ENCODE results near the gene CDH26.

Gene CDH26

GRCh38 chr20:59958123-59958522 is at the start of gene CDH26:
Gene CDH26 (plus strand): TSS chr20:59958423. CDS start chr20:59958727, 304 bp downstream.
- DNase-seq (ENCODE audit: low read depth in 2 of 2): no peak

DNA sequence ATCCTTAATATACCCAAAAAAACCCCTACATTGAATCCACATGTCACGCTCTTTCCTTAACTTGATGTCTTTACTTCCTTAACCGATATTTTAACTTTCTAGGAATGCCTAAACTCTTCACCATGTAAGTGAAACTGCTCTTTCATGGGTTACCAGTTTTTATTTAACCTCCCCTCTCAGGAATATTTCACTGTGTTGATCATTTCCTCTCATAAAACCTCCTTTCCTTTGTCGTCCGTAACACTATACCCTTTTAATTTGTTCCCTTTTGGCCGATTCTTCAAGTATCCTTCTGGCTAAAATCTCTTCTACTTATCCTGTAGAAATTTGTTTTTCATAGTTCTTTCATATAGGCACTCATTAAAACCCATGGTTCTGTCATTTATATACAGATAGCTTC is 49.4 kb upstream of the CDH26 start:
- no peak for DNase-seq (ENCODE audit: low read depth in 2 of 2)

- no peak for DNase-seq (ENCODE audit: low read depth in 2 of 2)
Measured at GRCh38 chr20:59911041-59911440, 47.2 kb upstream of the CDH26 start.

DNA sequence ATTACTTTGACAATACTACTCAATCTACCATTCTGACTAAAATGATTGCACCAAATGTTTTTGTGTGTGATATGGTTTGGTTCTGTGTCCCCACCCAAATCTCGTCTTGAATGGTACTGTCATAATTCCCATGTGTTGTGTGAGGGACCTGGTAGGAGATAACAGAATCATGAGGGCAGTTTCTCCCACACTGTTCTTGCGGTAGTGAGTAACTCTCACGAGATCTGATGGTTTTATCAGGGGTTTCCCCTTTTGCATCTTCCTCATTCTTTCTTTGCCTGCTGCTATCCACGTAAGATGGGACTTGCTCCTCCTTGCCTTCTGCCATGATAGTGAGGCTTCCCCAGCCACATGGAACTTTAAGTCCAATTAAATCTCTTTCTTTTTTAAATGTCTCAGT is 45.6 kb upstream of the CDH26 start:
- DNase-seq (ENCODE audit: low read depth in 2 of 2): no peak

- DNase-seq (ENCODE audit: low read depth in 2 of 2): no peak
Measured at GRCh38 chr20:59920944-59921343, 37.3 kb upstream of the CDH26 start.

DNA sequence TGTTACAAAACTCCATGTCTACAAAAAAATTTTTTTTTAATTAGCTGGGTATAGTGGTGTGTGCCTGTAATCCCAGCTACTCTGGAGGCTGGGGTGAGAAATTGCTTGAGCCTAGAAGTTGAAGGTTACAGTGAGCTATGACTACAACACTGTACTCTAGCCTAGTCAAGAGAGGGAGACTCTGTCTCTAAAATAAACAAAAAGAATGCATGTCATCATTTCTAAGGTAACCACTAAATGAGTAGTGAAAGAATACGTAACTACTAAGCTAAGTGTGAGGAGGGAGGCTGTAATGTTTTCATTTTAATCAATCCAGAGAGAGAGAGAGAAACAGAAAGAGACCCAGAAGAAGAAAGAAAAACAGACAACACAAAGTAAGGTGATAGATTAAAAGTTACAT is 34.7 kb upstream of the CDH26 start:
- no peak for DNase-seq (ENCODE audit: low read depth in 2 of 2)

GRCh38 chr20:59925359-59925758 is 32.9 kb upstream of the CDH26 start:
- DNase-seq (ENCODE audit: low read depth in 2 of 2): no peak

GRCh38 chr20:59925899-59926298 is 32.3 kb upstream of the CDH26 start:
- no peak for DNase-seq (ENCODE audit: low read depth in 2 of 2)

DNA sequence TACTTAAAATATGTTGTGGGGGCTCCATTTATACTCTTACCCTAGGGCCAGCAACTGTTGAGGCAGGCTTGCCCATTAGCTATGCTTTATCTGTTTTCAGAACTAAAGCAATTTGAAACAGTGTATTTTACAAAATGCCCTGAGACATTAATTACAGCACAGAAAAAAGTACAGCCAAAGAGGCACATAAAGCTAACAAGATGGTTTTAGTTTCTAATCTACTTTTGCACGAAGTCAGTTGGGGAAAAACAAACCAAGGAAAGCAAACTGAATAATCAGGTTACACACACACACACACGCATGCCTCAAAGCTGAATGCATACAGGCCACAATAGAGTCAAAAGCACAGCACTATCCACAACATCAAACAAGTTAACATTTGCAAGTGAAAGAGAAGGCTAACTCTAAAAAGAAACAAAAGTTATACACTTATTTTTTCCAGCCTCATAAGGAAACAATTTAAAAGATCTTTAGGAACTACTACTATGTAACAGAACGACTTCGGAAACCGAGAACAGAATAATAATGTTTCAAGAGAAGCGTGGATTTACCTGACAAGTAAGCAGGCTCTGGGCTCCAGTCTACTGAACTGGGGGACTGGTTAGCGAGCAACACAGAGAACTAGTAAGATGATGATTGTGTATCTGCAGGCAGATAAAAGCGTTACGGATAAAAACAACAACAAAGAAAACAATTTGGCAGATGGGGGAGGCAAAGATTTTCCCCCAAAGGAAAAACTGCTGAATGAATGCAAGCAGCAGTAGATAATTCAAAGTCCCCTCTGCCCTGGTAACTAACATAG is 26.5 kb upstream of the CDH26 start:
- DNase-seq (ENCODE audit: low read depth in 2 of 2): no peak

- no peak for DNase-seq (ENCODE audit: low read depth in 2 of 2)
Measured at GRCh38 chr20:59932616-59933295, 25.5 kb upstream of the CDH26 start.

GRCh38 chr20:59933296-59933848 is 24.9 kb upstream of the CDH26 start, which contains the start of gene SYCP2:
Gene SYCP2 (minus strand): TSS chr20:59933637. CDS start chr20:59922413, 11,224 bp downstream.
- peak; percentile 43 to 49 for DNase-seq (ENCODE audit: low read depth in 2 of 2)

DNA sequence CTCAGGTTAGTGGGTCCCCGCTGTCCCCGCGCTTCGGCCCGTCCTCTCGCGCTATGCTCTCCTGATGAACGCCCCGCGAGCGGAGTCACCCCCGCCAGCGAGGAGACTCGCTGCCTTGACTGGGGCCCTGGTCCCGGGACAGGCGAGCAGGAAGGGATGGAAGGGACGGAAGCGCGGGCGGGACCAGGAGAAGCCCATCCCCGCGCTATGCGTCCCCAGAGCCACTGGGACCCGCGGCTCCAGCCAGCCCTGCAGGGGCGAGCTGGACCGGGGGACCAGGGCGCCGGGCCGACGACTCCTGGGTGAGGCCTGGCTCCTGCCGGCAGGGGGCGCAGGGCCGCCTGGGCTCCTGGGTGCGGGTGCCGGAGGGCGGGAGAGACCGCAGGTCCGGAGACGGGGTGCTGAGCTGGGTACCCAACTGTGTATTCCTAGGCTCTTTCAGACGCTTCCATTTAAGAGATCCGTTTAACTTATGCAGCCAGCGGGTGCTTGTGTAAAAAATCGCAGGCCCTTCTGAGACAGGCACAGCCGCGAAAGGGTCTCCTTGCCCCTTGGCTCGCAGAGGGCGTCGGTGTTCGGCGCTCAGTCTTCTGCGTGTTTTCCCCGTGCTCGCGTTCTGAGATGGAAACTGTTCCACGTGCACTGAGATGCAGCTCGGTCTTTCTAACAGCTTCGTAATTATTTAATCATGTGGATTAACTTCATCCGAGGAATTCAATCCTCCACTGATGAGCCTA is 24.2 kb upstream of the CDH26 start:
- peak; percentile 44 to 49 for DNase-seq (ENCODE audit: low read depth in 2 of 2)

GRCh38 chr20:59935457-59936185 is 22.6 kb upstream of the CDH26 start:
- DNase-seq (ENCODE audit: low read depth in 2 of 2): no peak

DNA sequence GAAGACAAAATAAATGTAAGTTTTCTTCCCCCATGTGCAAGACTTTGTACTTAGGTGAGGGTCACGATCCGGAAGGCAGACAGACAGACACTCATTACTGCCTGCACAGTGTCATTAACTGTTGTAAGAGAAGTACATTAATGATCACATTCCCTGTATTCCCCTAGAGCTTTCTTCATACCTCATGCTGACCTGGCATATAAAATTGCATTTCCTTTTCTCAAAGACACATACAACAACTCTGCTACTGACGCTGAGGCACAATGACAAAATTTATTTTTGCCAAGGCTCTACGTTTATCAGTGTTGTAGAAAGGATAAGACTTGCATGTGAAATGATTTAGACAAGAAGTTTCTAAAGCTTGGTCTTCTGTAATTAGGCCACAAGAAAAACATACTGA is 21.8 kb upstream of the CDH26 start:
- no peak for DNase-seq (ENCODE audit: low read depth in 2 of 2)

GRCh38 chr20:59937150-59937549 is 21.1 kb upstream of the CDH26 start:
- DNase-seq (ENCODE audit: low read depth in 2 of 2): no peak

DNA sequence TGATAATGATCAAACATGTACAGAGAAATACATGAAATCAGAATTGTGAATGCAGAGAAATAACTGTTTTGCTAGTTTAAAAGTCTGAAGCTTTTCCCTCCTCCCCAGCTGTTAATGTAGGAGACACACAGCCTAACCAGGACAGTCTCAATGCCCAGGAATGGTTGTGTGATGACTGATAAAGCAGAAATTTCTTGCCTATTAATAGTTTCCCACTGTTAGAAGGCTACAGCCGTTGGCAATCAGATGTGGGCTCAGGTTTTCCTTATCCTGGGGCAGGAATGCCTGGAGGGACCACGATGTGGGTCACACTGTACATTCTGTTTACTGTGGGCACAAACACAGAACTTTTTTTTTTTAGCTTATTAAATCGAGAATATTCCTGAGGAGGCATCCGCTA is 20.0 kb upstream of the CDH26 start:
- no peak for DNase-seq (ENCODE audit: low read depth in 2 of 2)

DNA sequence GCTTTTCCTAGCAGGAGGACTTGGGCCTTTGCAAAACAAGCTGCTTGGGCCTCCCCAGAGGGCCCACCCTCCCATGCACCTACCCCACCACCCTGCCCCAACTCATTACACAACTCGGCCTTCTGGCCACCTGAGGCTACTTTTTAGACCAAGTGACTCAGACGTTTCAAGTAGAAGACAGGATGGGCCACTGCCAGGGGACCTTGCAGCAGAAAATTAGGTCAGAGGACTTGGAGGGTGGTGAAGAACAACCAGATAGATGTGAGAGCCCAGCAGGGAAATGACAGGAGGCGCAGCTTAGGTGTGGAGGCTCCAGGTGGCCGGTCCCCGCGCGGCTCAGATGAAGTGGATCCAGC is 19.5 kb upstream of the CDH26 start:
- no peak for DNase-seq (ENCODE audit: low read depth in 2 of 2)

- no peak for DNase-seq (ENCODE audit: low read depth in 2 of 2)
Measured at GRCh38 chr20:59939052-59939878, 19.0 kb upstream of the CDH26 start.

DNA sequence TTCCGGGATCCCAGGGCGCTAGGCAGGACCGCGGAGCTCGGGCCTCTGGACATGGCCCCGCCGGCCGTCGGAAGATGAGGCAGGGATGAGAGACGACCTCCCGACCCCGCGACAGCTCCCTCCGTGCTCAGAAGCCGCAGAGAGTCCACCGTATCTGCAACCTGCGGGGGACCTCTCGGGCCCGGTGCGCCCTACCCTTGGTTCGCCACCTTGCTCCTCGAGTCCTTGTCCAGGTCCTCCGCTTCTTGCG is 18.4 kb upstream of the CDH26 start:
- no peak for DNase-seq (ENCODE audit: low read depth in 2 of 2)

DNA sequence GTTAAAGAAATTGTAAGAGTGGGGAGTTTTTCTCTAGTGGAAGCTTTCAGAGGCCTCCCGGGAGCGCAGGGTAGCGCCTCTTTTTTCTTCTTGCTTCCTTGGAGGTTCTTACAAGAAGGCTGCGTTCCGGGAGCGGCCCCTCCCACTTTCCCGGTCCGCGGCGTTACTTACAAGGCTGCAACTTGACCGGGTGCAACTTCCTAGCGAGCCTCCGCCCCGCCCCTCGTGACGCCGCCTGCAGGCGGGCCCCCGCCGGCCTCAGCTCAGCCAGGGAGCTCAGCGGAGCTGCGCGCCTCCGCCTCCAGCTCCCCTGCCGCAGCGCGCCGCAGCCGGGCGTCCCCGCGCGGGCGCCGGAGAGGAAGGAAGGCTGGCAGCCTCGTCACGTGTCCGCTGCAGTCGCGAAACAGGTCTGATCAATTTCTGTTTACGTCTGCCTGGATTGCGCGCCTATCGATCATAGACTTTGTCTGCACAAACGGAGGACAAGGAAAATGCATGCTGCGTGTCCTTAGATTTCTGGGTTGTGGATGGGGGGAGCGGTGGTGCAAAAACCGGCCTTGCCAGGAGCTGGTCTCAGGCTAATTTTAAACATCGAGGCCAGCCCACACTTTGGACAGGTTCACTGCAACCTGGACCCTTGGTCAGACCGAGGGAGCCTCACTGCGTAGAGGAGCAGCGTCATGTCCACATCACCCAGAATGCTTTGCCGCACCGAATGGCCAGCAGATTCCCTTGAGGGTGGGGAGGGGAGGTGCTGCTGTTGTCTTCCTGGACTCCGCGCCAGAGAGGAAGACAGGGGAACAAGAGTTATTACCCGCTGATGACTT is 17.9 kb upstream of the CDH26 start, which contains the start of the genes FAM217B and PPP1R3D:
Gene FAM217B (plus strand): TSS at position 261 of the 827 bp plus-strand sequence. CDS start 3,555 bp downstream, outside the sequence.
Gene PPP1R3D (minus strand): TSS at position 177 of the 827 bp plus-strand sequence. CDS start 374 bp downstream, outside the sequence.
- peak; percentile 76 to 77 for DNase-seq (ENCODE audit: low read depth in 2 of 2)

All from stimulated activated CD8-positive, alpha-beta memory T cell treated with anti-CD3 and anti-CD28 coated beads, Interleukin-15, amount 100 ng/mL, for 4 hours (primary cell).